ENCODE measurements around the gene BEGAIN. TPM values are rescaled to one million over a fixed set of nuclear protein-coding genes. Genes with fewer than 3 reads are reported as not detected.
A peak's percentile ranks its signal among the peaks of the same experiment; 100 is the strongest.

BEGAIN gene
- total and polyA plus RNA-seq, 2 of the 8 experiments (the other 6 are each of a cell fraction or from before 2014, with no cell fraction given): 2.9 to 3.0 TPM

DNA sequence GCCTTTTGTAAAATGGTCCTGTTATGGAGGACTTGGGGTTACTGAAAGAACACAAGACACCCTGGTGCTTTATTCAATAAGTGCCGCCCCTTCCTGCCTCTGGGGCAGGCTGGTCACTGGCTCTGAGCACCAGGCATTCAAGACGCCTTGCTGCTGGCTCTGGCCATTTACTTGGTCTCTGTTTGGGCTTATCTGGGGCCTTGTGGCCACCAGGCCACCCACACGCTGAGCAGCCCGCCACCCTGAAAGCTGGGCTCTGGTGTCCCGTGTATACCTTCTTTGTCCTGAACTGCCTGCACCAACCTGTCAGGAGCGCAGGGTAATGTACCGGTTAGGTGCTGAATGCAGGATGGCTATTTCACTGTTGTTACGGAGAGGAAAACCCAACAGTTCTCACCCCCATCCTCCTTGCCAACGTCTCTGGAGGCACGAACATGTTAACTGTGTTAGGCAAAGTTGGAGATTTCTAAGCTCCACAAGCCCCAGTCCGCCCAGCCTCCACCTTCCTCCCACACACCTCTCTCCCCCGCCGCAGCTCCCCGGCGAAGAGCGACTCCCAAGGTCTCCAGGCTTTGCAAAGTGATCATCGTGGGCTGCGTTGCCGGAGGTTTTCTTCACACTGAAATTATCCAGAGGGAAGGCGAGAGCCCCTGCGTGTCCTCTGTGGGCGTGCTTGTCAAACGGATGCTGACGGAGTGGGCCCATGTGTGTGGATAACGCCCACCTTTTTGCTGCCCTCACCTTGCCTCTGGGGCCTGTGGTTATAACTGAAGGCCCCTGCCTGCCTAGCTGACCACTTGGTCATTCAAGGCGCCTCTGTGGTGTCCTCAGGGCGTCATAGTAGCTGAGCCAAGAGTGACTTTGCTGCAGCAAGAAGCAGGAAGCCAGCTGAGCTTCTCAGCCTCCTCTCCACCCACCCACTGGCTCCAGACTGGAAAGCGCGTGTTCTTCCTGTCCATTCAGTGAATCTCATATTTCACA, 18.8 kb upstream of the BEGAIN start:
- POLR2A ChIA-PET (ENCODE audit: partially characterized antibody): no interaction called here

More for the DNA sequence above, 18.8 kb upstream of the BEGAIN start:
- Histone ChIP-seq H4K20me1 (replicated peaks in 1 of 2; ENCODE audit: control insufficient read depth in 1 of 2, insufficient read depth in 2 of 2, low read length in 2 of 2) (no peaks in the 10 kb centered on the region), H3K4me3 (ENCODE audit: extremely low read depth in 1 of 4, insufficient read depth in 2 of 4, low read depth in 3 of 4, low read length in 4 of 4) (no peak overlapping the region), H3K27ac (ENCODE audit: low read depth, low read length) (no peak overlapping the region), H3K36me3 (ENCODE audit: control insufficient read depth in 2 of 4, insufficient read depth in 4 of 4, low read length in 3 of 4) (no peaks in the 10 kb centered on the region), H2BK15ac (ENCODE audit: low read length) (no peak overlapping the region), H2BK120ac (replicated peaks; ENCODE audit: low read depth, low read length) (no peak overlapping the region), H3K9me3 (ENCODE audit: insufficient read depth in 2 of 2, low read depth in 1 of 2, low read length in 1 of 2) (no peaks in the 10 kb centered on the region), H2BK20ac (ENCODE audit: low read length) (no peak overlapping the region), H3K4me2 (ENCODE audit: insufficient read depth in 1 of 2, low read depth in 2 of 2, low read length in 2 of 2) (no peak overlapping the region), H3K14ac (ENCODE audit: insufficient read length) (no peak overlapping the region), H2AFZ (ENCODE audit: low read length) (no peak overlapping the region), H3K23me2 (ENCODE audit: low read depth, low read length) (peaks cover 2% of the 10 kb centered on the region; the same call in 1 of the 2 replicates), H4K91ac (replicated peaks; ENCODE audit: insufficient read length, low read length) (no peak overlapping the region), H4K8ac (ENCODE audit: extremely low read depth, insufficient read depth, low read length) (peak overlapping the region; percentile 48; the same call in 1 of the 2 replicates), H3K27me3 (replicated peaks in 1 of 4; ENCODE audit: control insufficient read depth in 3 of 4, extremely low read depth in 1 of 4, insufficient read depth in 3 of 4, low read length in 3 of 4) (no peaks in the 10 kb centered on the region; a peak in 2 of 7 replicates), H2BK5ac (ENCODE audit: low read depth, low read length) (peak overlapping the region; percentile 1; the same call in 1 of the 2 replicates), H3K79me1 (ENCODE audit: low read depth, low read length) (no peaks in the 10 kb centered on the region), H2BK12ac (ENCODE audit: low read depth, low read length) (no peak overlapping the region), H3K9ac (replicated peaks in 1 of 4; ENCODE audit: extremely low read depth in 1 of 4, low read depth in 3 of 4, low read length in 3 of 4) (no peak overlapping the region), H3K23ac (ENCODE audit: insufficient read length) (no peak overlapping the region), H3K4me1 (replicated peaks in 1 of 4; ENCODE audit: control insufficient read depth in 3 of 4, insufficient read depth in 4 of 4, low read length in 3 of 4) (no peaks in the 10 kb centered on the region; a peak in 1 of 7 replicates), H3K56ac (replicated peaks; ENCODE audit: insufficient read length, low read depth, low read length) (no peak overlapping the region), H3K79me2 (ENCODE audit: control insufficient read depth in 1 of 2, insufficient read depth in 2 of 2, low read length in 2 of 2) (no peaks in the 10 kb centered on the region), H4K5ac (ENCODE audit: insufficient read length, low read depth, low read length) (no peak overlapping the region), H3K18ac (ENCODE audit: extremely low read depth, low read length) (no peak overlapping the region; the same call in 1 of the 2 replicates), H2AK5ac (ENCODE audit: low read depth, low read length) (no peak overlapping the region), H3K4ac (replicated peaks; ENCODE audit: insufficient read length, low read depth, low read length) (no peak overlapping the region)
- CTCF ChIA-PET (ENCODE audit: partially characterized antibody): interaction anchor here (0.8 to 2.0 kb wide), 8 partner anchors 12 to 220 kb away, joined by 3 to 6 read pairs (median 3); no protein-coding TSS in a partner anchor
- DNase-seq (ENCODE audit: low read depth in 1 of 2, low spot score in 2 of 2): no peak
- TF ChIP-seq BRCA1 (IDR thresholded peaks at IDR 0.05; ENCODE audit: low read depth, low read length) (no peak), CHD1 (IDR thresholded peaks at IDR 0.05; ENCODE audit: low read depth, low read length) (no peak), HDAC6 (IDR thresholded peaks at IDR 0.05; ENCODE audit: low read depth, low read length) (no peak), CBX8 (IDR thresholded peaks at IDR 0.05; ENCODE audit: borderline replicate concordance, low read depth, low read length) (no peak), POU5F1 (IDR thresholded peaks at IDR 0.05; ENCODE audit: low read depth, low read length) (no peak)
- TF ChIP-seq, protein P1, sequence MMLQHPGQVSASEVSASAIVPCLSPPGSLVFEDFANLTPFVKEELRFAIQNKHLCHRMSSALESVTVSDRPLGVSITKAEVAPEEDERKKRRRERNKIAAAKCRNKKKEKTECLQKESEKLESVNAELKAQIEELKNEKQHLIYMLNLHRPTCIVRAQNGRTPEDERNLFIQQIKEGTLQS (IDR thresholded peaks at IDR 0.05; ENCODE audit: insufficient read depth, low read depth, low read length): no peak
- WGBS, 2 experiments (ENCODE audit: extremely low coverage in 1 of 2, insufficient coverage in 1 of 2, insufficient read length in 1 of 2, insufficient replicate concordance in 2 of 2, low coverage in 1 of 2, low lambda C conversion rate in 2 of 2, missing lambda C conversion rate in 1 of 2): 83% methylated on average over 29 of the region's 29 CpGs; no CpG with 5 or more reads in 1 of the 2 experiments
- no peak for FAIRE-seq

All from H1 (cell line).